Epidermal melanocyte (primary cell): Measurements from ENCODE around the gene SLC8A2.

Source experiments
- DNase-seq: peaks from one replicate; pipeline ENCODE4 v3.0.0; 2011; ENCODE audit warnings: low spot score; ENCODE audit not compliant: insufficient read length

Gene SLC8A2

GRCh38 chr19:47505506-47505905 is 33.8 kb upstream of the SLC8A2 start:
- DNase-seq, result peak; percentile 10

- no peak for DNase-seq
These were observed 32.1 kb upstream of the SLC8A2 start for GRCh38 chr19:47503826-47504150.

GRCh38 chr19:47503130-47503825 is 31.6 kb upstream of the SLC8A2 start:
- peak; percentile 7 for DNase-seq

- no peak for DNase-seq
These were observed 28.5 kb upstream of the SLC8A2 start for GRCh38 chr19:47499863-47500830.

GRCh38 chr19:47499371-47499770 is 27.7 kb upstream of the SLC8A2 start:
- no peak for DNase-seq

- no peak for DNase-seq
These were observed 26.9 kb upstream of the SLC8A2 start for GRCh38 chr19:47498561-47498960.

- DNase-seq, result no peak
These were observed 26.3 kb upstream of the SLC8A2 start for GRCh38 chr19:47497821-47498520.

GRCh38 chr19:47497050-47497766 is 25.5 kb upstream of the SLC8A2 start:
- DNase-seq, result no peak

GRCh38 chr19:47495478-47496372 is 24.0 kb upstream of the SLC8A2 start:
- no peak for DNase-seq

GRCh38 chr19:47494729-47495128 is 23.0 kb upstream of the SLC8A2 start:
- no peak for DNase-seq

- no peak for DNase-seq
These were observed 22.5 kb upstream of the SLC8A2 start for GRCh38 chr19:47494211-47494547.

GRCh38 chr19:47493378-47494210 is 21.9 kb upstream of the SLC8A2 start:
- no peak for DNase-seq

- no peak for DNase-seq
These were observed 21.1 kb upstream of the SLC8A2 start for GRCh38 chr19:47492571-47493377.

GRCh38 chr19:47492137-47492533 is 20.4 kb upstream of the SLC8A2 start:
- DNase-seq, result no peak

GRCh38 chr19:47491358-47492136 is 19.9 kb upstream of the SLC8A2 start:
- DNase-seq, result no peak

- no peak for DNase-seq
These were observed 19.2 kb upstream of the SLC8A2 start for GRCh38 chr19:47490847-47491246.

GRCh38 chr19:47490031-47490430 is 18.3 kb upstream of the SLC8A2 start:
- DNase-seq, result no peak
